CD4-positive, alpha-beta T cell treated with Interleukin-21 for 1 hour (primary cell): ENCODE data around the gene GORAB.

Source experiments
- DNase-seq: peaks from one replicate; pipeline ENCODE4 v3.0.0-alpha.2; 2020

The GORAB gene

GRCh38 chr1:170593173-170594011, 61.4 kb downstream of the GORAB start:
- no peak for DNase-seq

DNA sequence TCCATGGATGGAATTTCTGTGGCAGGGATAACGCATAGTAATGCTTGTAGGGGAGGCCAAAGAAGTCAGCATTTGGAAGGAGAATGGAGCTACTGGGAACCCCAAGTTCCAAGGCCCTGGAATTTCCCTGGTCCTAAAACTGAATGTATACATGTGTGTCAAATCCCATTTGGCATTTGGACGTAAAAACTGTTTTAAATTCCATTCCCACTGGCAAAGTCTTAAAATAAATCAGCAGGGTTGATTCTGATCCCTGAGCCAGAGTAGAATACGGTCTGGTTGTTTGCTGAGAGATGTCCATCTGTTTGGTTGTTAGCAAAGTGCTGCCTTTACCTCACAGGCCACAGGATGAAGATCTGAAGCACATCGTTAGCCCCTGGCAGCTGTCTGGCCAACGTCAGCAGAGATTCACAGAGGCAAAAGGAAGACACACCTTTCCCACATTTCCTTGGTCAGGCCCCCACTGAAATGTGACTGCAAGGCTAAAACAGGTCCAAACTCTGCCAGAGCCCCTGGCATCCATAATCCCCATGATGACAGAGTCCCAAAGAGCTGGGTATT, 62.2 kb downstream of the GORAB start:
- no peak for DNase-seq

- no peak for DNase-seq
These were observed 64.7 kb downstream of the GORAB start for GRCh38 chr1:170596701-170597100.

DNA sequence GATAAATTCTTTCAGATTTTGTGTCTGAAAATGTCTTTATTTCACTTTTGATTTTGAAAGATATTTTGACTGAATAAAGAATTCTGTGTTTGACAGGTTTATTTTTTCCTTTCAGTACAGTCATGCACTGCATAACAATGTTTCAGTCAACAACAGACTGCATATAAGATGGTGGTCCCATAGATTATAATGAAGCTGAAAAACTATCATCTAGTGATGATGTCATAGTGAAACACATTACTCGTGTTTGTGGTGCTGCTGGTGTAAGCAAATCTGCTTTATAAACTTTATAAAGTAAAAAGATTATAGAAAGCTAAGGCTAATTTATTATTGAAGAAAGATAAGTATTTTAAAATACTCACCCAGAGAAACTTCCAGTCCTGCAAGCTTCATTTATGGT, 66.7 kb downstream of the GORAB start:
- DNase-seq: no peak

GRCh38 chr1:170599033-170599432, 67.1 kb downstream of the GORAB start:
- no peak for DNase-seq

DNA sequence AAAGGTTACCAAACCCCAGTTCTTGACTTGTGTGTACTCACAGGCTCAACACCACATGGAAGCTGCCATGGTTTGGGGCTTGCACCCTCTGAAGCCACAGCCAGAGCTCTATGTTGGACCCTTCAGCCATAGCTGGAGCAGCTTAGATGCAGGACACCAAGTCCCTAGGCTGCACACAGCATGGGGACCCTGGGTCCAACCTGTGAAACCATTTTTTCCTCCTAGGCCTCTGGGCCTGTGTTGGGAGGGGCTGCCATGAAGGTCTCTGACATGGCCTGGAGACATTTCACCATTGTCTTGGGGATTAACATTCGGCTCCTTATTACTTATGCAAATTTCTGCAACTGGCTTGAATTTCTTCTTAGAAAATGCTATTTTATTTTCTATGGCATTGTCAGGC, 69.9 kb downstream of the GORAB start:
- DNase-seq: no peak
